ENCODE measurements around the gene MPND.

GRCh38 chr19:4324228-4324627, 19.1 kb upstream of the MPND start:
- no peak for TF ChIP-seq TAF1 (IDR thresholded peaks at IDR 0.05; ENCODE audit: borderline replicate concordance, low read depth, low read length)
- no peak for TF ChIP-seq POLR2AphosphoS5 (IDR thresholded peaks at IDR 0.05; ENCODE audit: low read depth, low read length)
- TF ChIP-seq POLR2A (IDR thresholded peaks at IDR 0.05; ENCODE audit: low read depth, low read length), result no peak

Data from GM12892 (cell line).